Measurements from ENCODE around the gene TNFRSF12A.

GRCh38 chr16:3065069-3065741 is 45.0 kb downstream of the TNFRSF12A start, which contains the start of gene IL32:
- TF ChIP-seq CTCF (IDR thresholded peaks at IDR 0.05) (no peak), EZH2 (IDR thresholded peaks at IDR 0.05) (no peak), EZH2phosphoT487 (IDR thresholded peaks at IDR 0.05) (no peak)
